GM21717 (cell line): ENCODE measurements around the gene ZNF93.
"Not testable (repeated sequence)": the region's sequence is repeated elsewhere in the genome, so short reads cannot be mapped to it uniquely, and the experiment has no call there.

Experiments
- ATAC-seq: cut with Tn5 transposase; IDR thresholded peaks from one replicate; pipeline ENCODE4 v1.9.1; 2021; ENCODE audit warnings: mild to moderate bottlenecking, moderate library complexity; ENCODE audit not compliant: unreplicated experiment

The ZNF93 gene

GRCh38 chr19:19900729-19901444 lies at the start of gene ZNF93:
TSS of gene ZNF93 (plus strand) at chr19:19900946. CDS start at chr19:19901089, 143 bp downstream.
- ATAC-seq, result peak; percentile 90

- not testable (repeated sequence) for ATAC-seq
These were observed 49.0 kb upstream of the ZNF93 start for GRCh38 chr19:19851740-19852139.

- ATAC-seq, result no peak
These were observed 42.0 kb upstream of the ZNF93 start for GRCh38 chr19:19858751-19859150.

GRCh38 chr19:19860756-19861390 lies 39.9 kb upstream of the ZNF93 start:
- no peak for ATAC-seq

- peak; percentile 96 for ATAC-seq
These were observed 34.8 kb upstream of the ZNF93 start, which contains the start of gene ZNF253 for GRCh38 chr19:19865750-19866610. TSS of gene ZNF253 (plus strand) at chr19:19865882. CDS start at chr19:19865997, 115 bp downstream.

GRCh38 chr19:19866611-19867248 lies 34.0 kb upstream of the ZNF93 start:
- ATAC-seq, result no peak

GRCh38 chr19:19870086-19870485 lies 30.7 kb upstream of the ZNF93 start:
- not testable (repeated sequence) for ATAC-seq

- ATAC-seq, result no peak
These were observed 28.8 kb upstream of the ZNF93 start for GRCh38 chr19:19871932-19872331.

- ATAC-seq, result no peak
These were observed 27.4 kb upstream of the ZNF93 start for GRCh38 chr19:19873381-19873780.

- no peak for ATAC-seq
These were observed 23.0 kb upstream of the ZNF93 start for GRCh38 chr19:19877724-19878123.

- no peak for ATAC-seq
These were observed 16.2 kb upstream of the ZNF93 start for GRCh38 chr19:19884583-19884982.

GRCh38 chr19:19892055-19892941 lies 8.4 kb upstream of the ZNF93 start:
- not testable (repeated sequence) for ATAC-seq

GRCh38 chr19:19900139-19900728 lies 512 bp upstream of the ZNF93 start:
- ATAC-seq, result no peak

- ATAC-seq, result not testable (repeated sequence)
These were observed 6.8 kb downstream of the ZNF93 start for GRCh38 chr19:19907551-19907950.

GRCh38 chr19:19909654-19910053 lies 8.9 kb downstream of the ZNF93 start:
- no peak for ATAC-seq

- ATAC-seq, result no peak
These were observed 10.4 kb downstream of the ZNF93 start for GRCh38 chr19:19911150-19911549.

- no peak for ATAC-seq
These were observed 13.8 kb downstream of the ZNF93 start for GRCh38 chr19:19914596-19914995.

- ATAC-seq, result not testable (repeated sequence)
These were observed 29.7 kb downstream of the ZNF93 start for GRCh38 chr19:19930417-19930816.
